Stimulated activated memory B cell treated with anti-CD40 and anti-IgM and Interleukin-4, amounts not matched to agents 10 μg/mL and 1 μg/mL and 100 μg/mL, for 72 hours (primary cell): Measurements from ENCODE around the gene PCAT6.

Source experiments
- ATAC-seq: fragments of 150-1000 bp; cut with Tn5 transposase; 2 replicates; pipeline ENCODE4 v1.10.0; 2021
- H3K27ac Mint-ChIP-seq: one replicate; pipeline ENCODE4 v1.8.0; 2022; ENCODE audit warnings: mild to moderate bottlenecking, mixed read lengths
- H3K27me3 Mint-ChIP-seq: one replicate; pipeline ENCODE4 v1.8.0; 2022; ENCODE audit warnings: mixed read lengths
- H3K36me3 Mint-ChIP-seq: one replicate; pipeline ENCODE4 v1.8.0; 2022; ENCODE audit warnings: mixed read lengths
- H3K4me1 Mint-ChIP-seq: one replicate; pipeline ENCODE4 v1.8.0; 2022; ENCODE audit warnings: mixed read lengths
- H3K4me3 Mint-ChIP-seq: one replicate; pipeline ENCODE4 v1.8.0; 2022; ENCODE audit warnings: mild to moderate bottlenecking, moderate library complexity, mixed read lengths
- H3K9me3 Mint-ChIP-seq: one replicate; pipeline ENCODE4 v1.8.0; 2022; ENCODE audit warnings: mixed read lengths

The PCAT6 gene

DNA sequence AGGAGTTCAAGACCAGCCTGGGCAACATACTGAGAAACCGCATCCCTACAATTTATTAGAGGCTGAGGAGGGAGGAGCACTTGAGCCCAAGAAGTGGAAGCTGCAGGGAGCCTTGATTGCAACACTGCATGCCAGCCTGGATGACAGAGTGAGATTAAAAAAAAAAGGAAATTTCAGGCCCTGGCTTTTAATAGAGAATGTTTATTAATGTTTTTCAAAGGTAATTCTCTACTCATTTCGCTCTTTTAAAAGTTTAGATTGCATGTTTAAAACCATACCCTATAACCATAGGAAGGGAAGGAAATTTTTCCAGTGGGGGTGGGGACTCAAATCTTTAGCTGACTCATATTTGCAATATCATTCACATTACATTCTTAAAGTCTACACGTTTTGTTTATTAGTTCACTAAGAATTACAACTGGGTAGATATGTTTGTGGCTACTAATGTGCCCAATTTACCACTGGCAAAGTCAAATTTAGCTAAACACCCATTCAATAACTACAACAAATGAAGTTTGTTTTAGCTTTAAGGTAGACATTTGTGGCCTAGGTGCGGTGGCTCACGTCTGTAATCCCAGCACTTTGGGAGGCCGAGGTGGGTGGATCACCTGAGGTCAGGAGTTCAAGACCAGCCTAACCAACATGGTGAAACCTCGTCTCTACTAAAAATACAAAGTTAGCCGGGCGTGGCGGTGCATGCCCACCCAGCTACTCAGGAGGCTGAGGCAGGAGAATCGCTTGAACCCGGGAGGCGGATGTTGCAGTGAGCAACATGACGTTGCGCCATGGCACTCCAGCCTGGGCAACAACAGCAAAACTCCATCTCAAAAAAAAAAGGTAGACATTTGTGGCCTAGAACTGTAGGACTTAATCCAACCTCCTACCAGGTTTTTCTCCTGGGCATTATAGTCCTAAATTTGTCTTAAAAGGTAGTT lies 7.5 kb upstream of the PCAT6 start:
- ATAC-seq, result no peak
- Mint-ChIP-seq H3K4me1 (peaks cover 43% of the 10 kb centered on the region), H3K27ac (no peak overlapping the region), H3K36me3 (peaks cover 7% of the 10 kb centered on the region), H3K4me3 (no peak overlapping the region), H3K27me3 (no peaks in the 10 kb centered on the region), H3K9me3 (no peaks in the 10 kb centered on the region)

DNA sequence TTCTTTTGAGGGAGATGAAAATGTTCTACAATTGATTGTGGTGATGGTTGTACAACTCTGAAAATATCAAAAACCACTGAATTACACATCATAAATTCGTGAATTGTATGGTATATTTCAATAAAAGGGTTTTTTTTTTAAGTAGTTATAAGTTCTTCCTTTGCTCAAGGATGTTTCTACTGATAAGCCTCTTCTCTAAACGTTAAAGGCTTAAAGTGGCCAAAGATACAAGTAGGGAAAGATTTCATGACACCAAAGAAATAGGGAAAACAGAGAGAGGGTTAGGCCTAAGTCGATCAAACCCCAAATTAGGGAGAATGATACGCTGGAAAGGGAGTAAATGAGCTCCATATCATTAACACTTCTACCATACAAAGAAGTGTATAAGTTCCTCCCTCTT lies 6.6 kb upstream of the PCAT6 start:
- Mint-ChIP-seq H3K27ac (no peak overlapping the region), H3K4me1 (peaks cover 44% of the 10 kb centered on the region), H3K4me3 (no peak overlapping the region), H3K27me3 (no peaks in the 10 kb centered on the region), H3K36me3 (peaks cover 7% of the 10 kb centered on the region), H3K9me3 (no peaks in the 10 kb centered on the region)
- no peak for ATAC-seq

DNA sequence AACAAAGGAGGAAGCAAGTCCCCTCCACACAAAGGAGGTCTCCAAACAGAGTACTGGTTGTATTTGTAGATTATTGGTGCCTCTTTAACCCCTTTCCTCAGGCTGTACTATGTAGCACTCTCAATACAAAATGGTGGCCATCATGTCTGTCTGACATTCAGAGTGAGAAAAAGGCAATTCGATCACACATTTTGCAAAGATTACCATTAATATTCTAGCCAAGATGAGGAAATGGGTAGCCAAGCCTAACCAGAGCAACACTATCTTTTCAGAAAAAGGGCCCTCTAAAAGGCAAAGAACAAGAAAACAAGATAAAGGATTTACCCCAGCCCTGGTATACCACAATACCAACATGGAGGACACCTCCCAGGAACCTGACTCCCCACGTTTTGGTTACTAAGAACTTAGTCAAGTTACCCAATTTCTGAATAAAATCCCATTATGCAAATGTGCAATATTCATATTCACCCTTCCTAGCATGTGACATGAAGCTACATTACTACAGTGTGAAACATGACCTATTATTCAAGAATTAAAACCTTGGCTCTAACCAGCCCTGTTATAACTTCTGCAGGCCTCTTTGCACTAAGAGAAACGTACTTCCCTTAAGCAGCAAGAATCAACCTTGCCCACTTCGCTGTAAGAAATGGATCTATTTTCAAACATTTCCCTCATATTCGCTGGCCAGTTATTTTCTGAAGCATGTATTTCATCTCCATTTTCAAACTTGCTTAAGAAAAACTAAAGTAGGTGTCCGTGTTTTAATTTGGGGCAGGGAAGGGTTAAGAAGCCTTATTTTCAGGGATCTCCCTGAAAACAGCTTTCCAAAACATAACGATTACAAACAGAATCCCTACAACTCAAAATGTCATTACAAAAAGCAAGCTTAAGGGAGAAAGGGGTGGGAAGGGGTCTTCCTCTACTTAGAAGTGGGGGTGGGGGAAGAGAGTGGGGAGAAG lies 4.6 kb upstream of the PCAT6 start:
- H3K36me3 Mint-ChIP-seq, result no peaks in the 10 kb centered on the region
- peaks cover 49% of the 10 kb centered on the region for H3K4me1 Mint-ChIP-seq

DNA sequence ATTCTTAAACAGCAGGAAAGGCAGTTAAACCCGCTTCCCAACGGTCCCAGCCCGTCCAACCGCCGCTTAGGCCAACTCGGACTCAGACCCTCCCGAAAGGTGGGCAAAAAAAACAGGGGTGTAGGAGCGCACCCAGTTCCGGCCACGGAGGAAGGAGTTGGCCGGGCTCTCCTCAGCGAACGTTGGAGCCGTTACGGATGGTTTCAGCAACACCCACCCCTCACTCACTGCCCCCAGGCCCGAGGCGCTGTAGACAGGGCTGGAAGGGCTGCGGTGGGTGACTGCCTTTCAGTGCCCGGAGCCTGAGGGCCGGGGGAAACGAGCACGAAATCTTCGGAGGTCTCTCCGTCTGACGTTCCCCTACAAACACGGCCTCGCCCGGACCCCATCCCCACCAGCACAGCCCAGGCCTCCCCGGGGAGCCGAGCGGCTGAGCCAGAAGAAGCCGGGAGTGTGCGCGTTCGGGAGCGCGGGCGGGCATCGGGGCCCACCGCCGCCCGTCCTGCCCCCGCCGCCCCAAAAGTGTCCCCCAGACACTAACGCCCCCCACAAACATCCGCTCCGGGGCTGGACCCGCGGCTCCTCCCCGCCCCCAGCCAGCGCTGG lies 3.8 kb upstream of the PCAT6 start:
- Mint-ChIP-seq H3K36me3 (no peaks in the 10 kb centered on the region), H3K9me3 (no peaks in the 10 kb centered on the region), H3K4me1 (peaks cover 57% of the 10 kb centered on the region), H3K4me3 (peak overlapping the region; percentile 81), H3K27me3 (peaks cover 9% of the 10 kb centered on the region), H3K27ac (peak overlapping the region; percentile 78)
- ATAC-seq, result peak; percentile 0

More for the DNA sequence above, 4.6 kb upstream of the PCAT6 start:
- no peak for ATAC-seq
- peak overlapping the region; percentile 78 for H3K27ac Mint-ChIP-seq
- H3K27me3 Mint-ChIP-seq, result peaks cover 1% of the 10 kb centered on the region
- peak overlapping the region; percentile 81 for H3K4me3 Mint-ChIP-seq
- H3K9me3 Mint-ChIP-seq, result no peaks in the 10 kb centered on the region

DNA sequence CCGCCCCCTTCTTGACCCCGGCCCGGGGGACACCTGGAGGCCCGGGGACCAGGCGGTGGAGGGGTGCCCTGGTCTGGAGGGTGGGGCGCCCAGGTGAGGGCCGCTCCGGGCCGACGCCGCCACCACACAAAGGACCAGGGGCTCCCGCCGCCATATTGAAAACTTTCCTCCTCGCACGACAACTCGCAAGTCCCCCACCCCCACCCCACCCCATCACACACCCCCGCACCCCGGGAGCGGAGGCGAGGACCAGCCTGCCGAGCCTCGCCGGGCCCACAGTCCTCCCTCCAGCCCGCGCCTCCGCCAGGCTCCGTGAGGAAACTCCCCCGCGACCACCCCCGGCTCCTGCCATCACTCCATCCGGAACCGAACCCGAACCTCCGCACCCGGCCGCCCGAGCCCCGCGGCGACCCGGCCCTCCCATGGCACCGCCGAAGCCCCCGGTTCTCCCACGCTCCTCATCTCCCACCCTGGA lies 3.3 kb upstream of the PCAT6 start:
- H3K4me3 Mint-ChIP-seq, result peak overlapping the region; percentile 81
- no peaks in the 10 kb centered on the region for H3K36me3 Mint-ChIP-seq
- no peaks in the 10 kb centered on the region for H3K9me3 Mint-ChIP-seq
- H3K27ac Mint-ChIP-seq, result peak overlapping the region; percentile 78
- H3K4me1 Mint-ChIP-seq, result peaks cover 58% of the 10 kb centered on the region
- peak; percentile 38 for ATAC-seq
- H3K27me3 Mint-ChIP-seq, result peaks cover 14% of the 10 kb centered on the region

DNA sequence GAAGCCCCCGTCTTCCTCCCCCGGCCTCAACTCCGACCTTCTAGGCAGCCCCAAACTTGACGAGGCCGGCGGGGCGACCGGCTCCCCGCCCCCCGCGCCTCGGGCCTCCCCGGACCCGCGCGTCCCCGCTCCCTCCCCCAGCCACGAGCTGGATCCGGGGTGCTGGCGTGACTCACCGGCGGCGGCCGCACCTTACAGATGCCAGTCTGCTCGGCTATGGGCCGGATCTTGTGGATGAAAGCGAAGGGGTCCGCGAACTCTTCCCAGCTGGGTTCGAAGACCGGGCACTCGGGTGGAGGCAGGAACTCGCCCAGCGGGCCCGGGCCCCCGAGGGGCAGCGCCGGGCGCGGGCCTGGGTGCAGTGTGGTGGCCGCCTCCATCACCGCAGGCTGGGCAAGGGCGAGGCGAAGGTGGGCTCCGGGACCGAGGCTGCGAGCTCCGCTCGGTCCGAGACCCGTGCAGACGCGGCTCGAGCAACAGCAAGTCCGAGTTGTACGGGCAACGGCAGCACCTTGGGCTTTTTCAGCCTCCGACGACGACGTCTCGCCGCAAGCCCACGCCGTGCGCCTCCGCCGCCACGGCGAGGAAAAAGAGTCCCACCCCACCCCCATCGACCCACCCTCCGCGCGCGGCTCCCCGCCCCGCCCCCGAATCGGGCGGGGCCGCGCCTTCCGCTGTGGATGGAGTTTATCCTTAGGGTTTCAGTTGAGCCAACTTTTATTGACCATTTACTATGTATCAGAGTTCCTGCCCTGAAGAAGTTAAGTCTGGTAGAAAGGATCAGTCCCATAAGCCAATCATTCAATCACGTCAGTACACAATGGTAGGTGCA lies 2.6 kb upstream of the PCAT6 start, which contains the start of gene KDM5B:
Gene KDM5B (minus strand): TSS at position 496 of the 832 bp plus-strand sequence. CDS start 116 bp downstream, at position 380.
- Mint-ChIP-seq H3K27ac (peak within 1 kb of the TSS; percentile 78), H3K4me3 (peak within 1 kb of the TSS; percentile 81), H3K9me3 (no peaks in the 10 kb centered on the region), H3K27me3 (peaks cover 17% of the 10 kb centered on the region), H3K4me1 (peaks cover 52% of the 10 kb centered on the region), H3K36me3 (no peaks in the 10 kb centered on the region)
- ATAC-seq, result peak; percentile 51

DNA sequence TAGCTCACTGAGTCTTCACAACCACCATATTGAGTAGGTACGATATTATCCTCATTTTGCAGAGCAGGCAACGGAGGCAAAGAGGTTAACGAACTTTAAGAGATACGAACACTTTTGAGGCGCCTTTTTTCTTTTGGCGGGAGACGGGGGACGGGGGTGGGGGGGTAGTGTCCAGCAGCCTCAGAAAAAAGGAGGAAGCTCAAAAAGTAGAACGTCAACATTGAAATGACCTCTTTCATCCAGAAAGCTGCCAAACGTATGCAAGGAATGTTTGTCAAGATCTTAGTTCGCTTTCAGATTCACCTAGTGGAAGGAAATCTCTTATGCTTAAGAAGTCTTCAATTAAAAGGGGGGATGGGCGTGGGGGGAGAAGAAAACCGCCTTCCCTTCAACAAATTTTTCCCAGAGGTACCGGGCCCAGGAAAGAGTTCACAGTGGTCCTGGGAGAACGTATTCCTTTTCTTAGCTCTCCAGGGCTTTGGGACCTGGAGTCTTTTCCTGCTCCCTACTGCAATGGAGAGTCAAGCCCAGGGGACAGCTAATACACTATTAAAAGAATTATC lies 1.1 kb upstream of the PCAT6 start:
- no peaks in the 10 kb centered on the region for H3K36me3 Mint-ChIP-seq
- H3K9me3 Mint-ChIP-seq, result no peaks in the 10 kb centered on the region
- H3K4me3 Mint-ChIP-seq, result peak overlapping the region; percentile 13
- no peak for ATAC-seq
- H3K27ac Mint-ChIP-seq, result no peak overlapping the region
- peaks cover 51% of the 10 kb centered on the region for H3K4me1 Mint-ChIP-seq
- H3K27me3 Mint-ChIP-seq, result peaks cover 17% of the 10 kb centered on the region

DNA sequence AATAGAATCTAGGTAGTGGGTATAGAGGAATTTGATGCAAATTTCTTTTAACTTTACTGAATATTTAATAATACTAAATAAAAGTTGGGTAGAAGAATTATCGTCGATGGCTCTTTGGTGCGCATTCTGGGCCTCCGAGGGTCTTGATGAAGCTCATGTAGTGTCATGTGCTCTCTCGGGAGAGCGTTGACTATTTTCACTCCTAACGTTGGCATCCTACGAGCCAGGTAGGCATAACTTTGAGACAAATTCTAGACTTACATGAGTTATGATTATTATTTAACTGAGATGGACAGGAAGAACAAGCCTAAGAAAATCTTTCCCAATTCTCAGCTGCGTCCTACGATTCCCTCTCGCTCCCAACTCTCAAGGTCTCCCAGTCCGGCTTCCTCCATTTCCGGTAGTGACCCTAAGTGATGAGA lies 550 bp upstream of the PCAT6 start:
- Mint-ChIP-seq H3K4me1 (peaks cover 50% of the 10 kb centered on the region), H3K27me3 (peaks cover 17% of the 10 kb centered on the region), H3K9me3 (no peaks in the 10 kb centered on the region), H3K27ac (peak overlapping the region; percentile 63), H3K4me3 (peak overlapping the region; percentile 90), H3K36me3 (no peaks in the 10 kb centered on the region)
- no peak for ATAC-seq

DNA sequence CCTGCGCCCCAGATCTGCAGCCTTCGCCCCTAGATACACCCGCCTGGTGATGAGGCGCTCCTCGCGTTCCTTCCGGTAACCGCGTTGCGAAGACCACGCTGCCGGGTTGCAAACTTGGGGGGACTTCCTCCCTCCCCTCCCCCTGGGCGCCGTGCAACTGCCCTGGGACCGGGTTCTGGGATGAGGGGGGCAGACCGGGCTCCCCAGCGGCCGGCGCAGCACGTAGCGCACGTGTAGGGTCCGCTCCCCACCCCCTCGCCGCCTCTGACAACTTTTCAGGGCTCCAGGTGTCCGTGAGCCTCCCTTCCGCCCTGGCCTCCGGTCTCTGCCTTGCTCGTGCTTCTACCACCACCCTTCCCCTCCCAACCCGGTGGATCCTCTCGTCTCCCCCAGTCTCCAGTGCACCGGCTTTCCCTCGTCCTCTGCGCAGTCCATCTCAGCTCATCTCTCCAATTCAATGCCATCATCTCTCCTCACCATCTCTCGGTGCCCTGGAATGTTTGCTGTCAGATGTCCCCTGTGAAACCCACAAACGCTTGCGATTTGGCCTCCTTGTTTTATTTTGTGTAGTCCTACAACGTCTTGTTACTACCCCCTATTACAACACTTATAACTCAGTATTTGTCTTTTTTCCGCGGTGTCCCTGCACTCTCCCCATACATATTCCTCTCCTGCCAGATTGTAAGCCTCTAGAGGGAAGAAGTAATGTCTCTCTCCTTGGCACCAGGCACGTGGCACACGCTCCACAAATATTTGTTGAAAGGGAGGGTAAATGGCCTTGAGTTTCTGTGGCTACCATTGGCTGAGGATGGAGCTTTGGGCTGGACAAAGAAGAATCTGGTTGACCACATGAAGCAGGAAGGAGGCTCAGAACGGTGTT lies 782 bp downstream of the PCAT6 start:
- Mint-ChIP-seq H3K4me3 (peak overlapping the region; percentile 90), H3K9me3 (no peaks in the 10 kb centered on the region), H3K27me3 (peaks cover 17% of the 10 kb centered on the region), H3K36me3 (no peaks in the 10 kb centered on the region), H3K4me1 (peaks cover 37% of the 10 kb centered on the region), H3K27ac (peak overlapping the region; percentile 63)
- ATAC-seq, result peak; percentile 2

DNA sequence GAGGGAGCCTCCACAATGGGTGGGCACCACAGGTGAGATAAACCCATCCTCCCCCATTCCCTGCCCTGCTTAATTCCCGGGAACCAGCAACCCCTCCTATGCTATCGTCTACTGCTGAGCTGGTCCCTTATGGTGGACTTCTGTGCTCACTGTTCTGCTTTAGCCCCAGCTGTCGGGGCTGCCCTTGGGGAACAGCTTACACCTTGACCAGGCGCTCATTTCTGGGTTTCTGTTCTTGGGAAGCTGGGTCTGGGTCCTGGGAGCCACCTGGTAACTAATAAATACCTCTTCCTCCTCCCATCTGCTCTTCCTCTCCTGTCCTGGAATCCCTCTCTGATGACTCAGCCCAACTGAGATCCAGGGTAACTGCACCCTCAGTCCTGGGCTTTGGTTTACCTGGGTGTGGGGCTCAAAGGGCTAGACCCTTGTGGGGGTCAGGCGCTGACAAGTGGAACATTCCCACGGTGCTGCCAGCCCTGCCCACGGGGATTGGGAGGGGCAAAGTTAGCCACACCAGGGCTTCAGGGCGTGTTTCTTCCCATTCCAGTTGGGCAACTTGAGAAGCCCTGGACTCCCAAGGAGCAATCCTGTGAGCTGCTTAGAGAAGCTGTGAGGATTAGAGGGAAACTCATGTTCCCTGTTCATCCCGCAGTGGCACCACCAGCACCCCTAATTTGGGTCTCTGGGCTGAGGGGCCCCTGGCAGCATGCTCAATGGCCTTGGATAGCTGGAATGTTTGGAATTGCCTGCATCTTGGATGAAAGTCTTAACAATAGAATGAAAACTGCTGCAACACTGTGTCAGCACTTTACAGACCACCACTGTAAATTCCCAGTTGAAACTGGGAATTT lies 1.6 kb downstream of the PCAT6 start:
- H3K4me1 Mint-ChIP-seq, result peaks cover 34% of the 10 kb centered on the region
- peak overlapping the region; percentile 90 for H3K4me3 Mint-ChIP-seq
- H3K27me3 Mint-ChIP-seq, result peaks cover 25% of the 10 kb centered on the region
- no peak for ATAC-seq
- no peaks in the 10 kb centered on the region for H3K36me3 Mint-ChIP-seq
- H3K27ac Mint-ChIP-seq, result peak overlapping the region; percentile 63
- H3K9me3 Mint-ChIP-seq, result no peaks in the 10 kb centered on the region

DNA sequence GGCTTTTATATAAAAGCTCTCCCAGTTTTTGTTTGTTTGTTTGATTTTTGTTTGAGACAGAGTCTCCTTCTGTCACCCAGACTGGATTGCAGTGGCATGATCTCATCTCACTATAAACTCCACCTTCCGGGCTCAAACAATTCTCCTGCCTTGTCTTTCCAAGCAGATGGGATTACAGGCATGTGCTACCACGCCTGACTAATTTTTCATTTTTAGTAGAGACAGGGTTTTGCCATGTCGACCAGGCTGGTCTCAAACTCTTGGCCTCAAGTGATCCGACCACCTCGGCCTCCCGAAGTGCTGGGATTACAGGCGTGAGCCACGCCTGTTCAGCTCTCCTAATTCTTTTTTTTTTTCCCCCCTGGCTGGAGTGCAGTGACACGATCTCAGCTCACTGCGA lies 4.4 kb downstream of the PCAT6 start:
- no peaks in the 10 kb centered on the region for H3K36me3 Mint-ChIP-seq
- H3K9me3 Mint-ChIP-seq, result no peaks in the 10 kb centered on the region
- ATAC-seq, result no peak
- H3K27me3 Mint-ChIP-seq, result peaks cover 50% of the 10 kb centered on the region
- H3K4me3 Mint-ChIP-seq, result no peak overlapping the region
- H3K27ac Mint-ChIP-seq, result no peak overlapping the region
- H3K4me1 Mint-ChIP-seq, result peaks cover 30% of the 10 kb centered on the region

DNA sequence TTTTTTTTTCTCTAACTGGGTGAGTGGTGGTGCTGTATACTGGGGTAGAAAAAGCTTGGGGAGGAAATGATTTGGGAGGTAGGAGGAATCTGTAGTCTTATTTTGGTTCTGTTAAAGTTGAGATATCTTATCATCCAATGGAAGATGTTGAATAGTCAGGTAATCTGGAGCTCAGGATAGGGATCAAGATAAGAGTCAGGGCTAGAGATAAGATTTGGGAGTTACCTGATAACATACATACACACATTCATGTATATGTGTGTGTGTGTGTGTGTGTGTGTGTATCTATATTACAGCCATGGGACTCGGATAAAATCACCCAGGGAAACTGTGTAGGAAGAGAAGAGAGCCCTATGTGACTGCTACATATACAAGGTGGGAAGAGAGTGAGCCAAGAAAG lies 8.1 kb downstream of the PCAT6 start:
- no peaks in the 10 kb centered on the region for H3K9me3 Mint-ChIP-seq
- H3K36me3 Mint-ChIP-seq, result no peaks in the 10 kb centered on the region
- H3K4me3 Mint-ChIP-seq, result no peak overlapping the region
- H3K27me3 Mint-ChIP-seq, result peaks cover 60% of the 10 kb centered on the region
- H3K27ac Mint-ChIP-seq, result no peak overlapping the region
- H3K4me1 Mint-ChIP-seq, result peaks cover 11% of the 10 kb centered on the region
- no peak for ATAC-seq
